Heart left ventricle (tissue), 16 donors: Measurements from ENCODE around the gene ZNF775. TPM values are rescaled to one million over a fixed set of nuclear protein-coding genes. Genes with fewer than 3 reads are reported as not detected.

Source experiments
- ATAC-seq, 4 donors: fragments of 200-7000 bp; cut with Tn5 transposase; one replicate each; pipeline ENCODE4 v1.9.1; 2020 to 2022; ENCODE audit warnings: moderate library complexity in 4 of 4, mild to moderate bottlenecking in 3 of 4, moderate number of reproducible peaks in 1 of 4
- DNase-seq, 5 donors: peaks; one replicate each; pipeline ENCODE4 v3.0.0-alpha.2; 2020
- H3K27ac ChIP-seq, 12 donors: fragments of 200-600 bp; sonication (generic) in 4 of 12; one replicate each; pipeline versions ENCODE4 v1.5.0 to v1.8.0; 2016 to 2022; ENCODE audit warnings: mild to moderate bottlenecking in 2 of 12
- H3K27me3 ChIP-seq, 9 donors: fragments of 200-600 bp; sonication (generic) in 2 of 9; one replicate each; pipeline versions ENCODE4 v1.5.1 to v1.8.0; 2016 to 2022; ENCODE audit warnings: mild to moderate bottlenecking in 3 of 9
- H3K36me3 ChIP-seq, 9 donors: fragments of 200-600 bp; sonication (generic) in 2 of 9; one replicate each; pipeline versions ENCODE4 v1.5.0 to v1.8.0; 2018 to 2022; ENCODE audit warnings: mild to moderate bottlenecking in 2 of 9
- H3K4me1 ChIP-seq, 12 donors: fragments of 200-600 bp; sonication (generic) in 4 of 12; one replicate each; pipeline versions ENCODE4 v1.5.0 to v1.8.0; 2016 to 2022; ENCODE audit warnings: mild to moderate bottlenecking in 3 of 12
- H3K4me3 ChIP-seq, 12 donors: fragments of 200-600 bp; sonication (generic) in 4 of 12; one replicate each; pipeline versions ENCODE4 v1.5.0 to v1.8.0; 2017 to 2022; ENCODE audit warnings: mild to moderate bottlenecking in 9 of 12, moderate library complexity in 4 of 12
- H3K9me3 ChIP-seq, 12 donors: fragments of 200-600 bp; sonication (generic) in 4 of 12; one replicate each; pipeline versions ENCODE4 v1.5.0 to v1.8.0; 2016 to 2022; ENCODE audit warnings: mild to moderate bottlenecking in 1 of 12
- CTCF ChIP-seq, 12 donors: fragments of 200-600 bp; sonication (generic) in 4 of 12; IDR thresholded peaks; one replicate each; pipeline versions ENCODE4 v1.5.0 to v1.8.0; 2018 to 2022; ENCODE audit warnings: antibody characterized with exemption in 12 of 12, mild to moderate bottlenecking in 5 of 12
- POLR2A ChIP-seq, 2 donors: fragments of 450-650 bp; IDR thresholded peaks; one replicate each; pipeline ENCODE4 v1.6.1; 2017; ENCODE audit warnings: antibody characterized with exemption in 2 of 2, mild to moderate bottlenecking in 2 of 2, moderate library complexity in 2 of 2
- WGBS, 4 donors: extraction: QIAGEN DNeasy Blood & Tissue Kit in 2 of 4; methylation state at CpG; one replicate each; pipeline versions ENCODE4 v1.1.5 to v1.1.7; 2013 to 2018; 5-methylcytosine and 5-hydroxymethylcytosine counted together
- intact Hi-C, 10 donors: fragments of 100-400 bp; cut with DNase I; formaldehyde crosslinking; loops; one replicate each; pipeline versions ENCODE4 v1.11.1 to v1.14.2; 2022
- polyA plus RNA-seq, 2 donors: library from polyadenylated mRNA; stranded (reverse); fragments of 200-250 nt; gene quantifications; one replicate each; pipeline ENCODE4 v1.2.3, GENCODE V29; 2013
- total RNA-seq, 9 donors: library from RNA; depleted of rRNA in 2 of 9; stranded (reverse); fragments of >200 nt in 2 of 9; fragmentation: NEBNext Ultra II Directional in 3 of 9; extraction: Animal tissue kit (Norgen Biotek cat#: 25700) in 3 of 9; gene quantifications; one replicate each; pipeline versions ENCODE4 v1.1.0 to v1.2.4, GENCODE V29; 2016 to 2023
- donor health status: ischemic (EF 13 %, LVEDD 7.1; RV severe dilation, severe dysfunction).
- donor health status: healthy with polysubstance abuse.
- donor health status: DM: no; HTN: yes; CAD: no.
- donor health status: DM: no; HTN: no; CAD: no.
- donor health status: ischemic (EF 25% LVEDD 6.9; RV normal size, moderate dysfunction).
- donor health status: ischemic (EF 25% LVEDD 5.7; RV mildly dilated, moderate dysfunction).
- donor health status: healthy.
- donor health status: DM: yes; HTN: yes; CAD: no.
- donor health status: ischemic (EF 35%, LVEDD 5.7; RV mildly dilated, moderate dysfunction).
- donor health status: nonischemic (EF 11% LVEDD 7.7; RV severe dilation, severe dysfunction).
- donor health status: DM: yes; HTN: yes; CAD: no.
- donor health status: PGD.
- donor health status: ischemic (EF 29% LVEDD 5.4; RV normal size, mild dysfunction).
- donor health status: nonischemic (EF 23%, LVEDD 6.1; RV moderate dilation, normal function).

Gene ZNF775
- total and polyA plus RNA-seq, 11 donors: 1.8 to 5.0 (median 3.3) TPM

- Histone ChIP-seq H3K27me3 (no peaks in the 10 kb centered on the region), H3K4me1 (peaks cover 0 to 22% (median 0%) of the 10 kb centered on the region in 12 donors), H3K9me3 (peaks cover 0 to 18% (median 6%) of the 10 kb centered on the region in 12 donors), H3K27ac (no peak overlapping the region), H3K4me3 (no peak overlapping the region), H3K36me3 (no peaks in the 10 kb centered on the region)
- DNase-seq: no peak
- intact Hi-C loops: loop anchor here in 1 of 10 donors (10.0 kb wide), 2 partner anchors 433 to 1073 kb away; partner anchors contain the start of gene RHEB
- ATAC-seq: no peak
- TF ChIP-seq CTCF (IDR thresholded peaks at IDR 0.05) (no peak), POLR2A (IDR thresholded peaks at IDR 0.05) (no peak)
Measured at GRCh38 chr7:150441524-150441923, 62.4 kb downstream of the ZNF775 start.

- Histone ChIP-seq H3K4me1 (peaks cover 0 to 27% (median 0%) of the 10 kb centered on the region in 12 donors), H3K36me3 (no peaks in the 10 kb centered on the region), H3K27me3 (no peaks in the 10 kb centered on the region), H3K27ac (no peak overlapping the region), H3K4me3 (no peak overlapping the region), H3K9me3 (peaks cover 0 to 18% (median 6%) of the 10 kb centered on the region in 12 donors)
- 91 to 96% (median 95%) methylated on average over 20 of the region's 20 CpGs for WGBS, 4 donors
- TF ChIP-seq POLR2A (IDR thresholded peaks at IDR 0.05) (no peak), CTCF (IDR thresholded peaks at IDR 0.05) (no peak)
- ATAC-seq (no peak), DNase-seq (no peak)
- intact Hi-C loops: loop anchor here in 1 of 10 donors (10.0 kb wide), 2 partner anchors 432 to 1072 kb away; partner anchors contain the start of gene RHEB
Measured at GRCh38 chr7:150442811-150443210, 63.7 kb downstream of the ZNF775 start.

GRCh38 chr7:150443793-150444540, 64.8 kb downstream of the ZNF775 start:
- H3K36me3 ChIP-seq: no peaks in the 10 kb centered on the region
- DNase-seq (no peak), ATAC-seq (no peak)
- H3K9me3 ChIP-seq: peaks cover 0 to 18% (median 6%) of the 10 kb centered on the region in 12 donors
- H3K4me3 ChIP-seq: no peak overlapping the region
- H3K4me1 ChIP-seq: peaks cover 0 to 34% (median 3%) of the 10 kb centered on the region in 12 donors
- TF ChIP-seq POLR2A (IDR thresholded peaks at IDR 0.05): no peak
- no peak overlapping the region for H3K27ac ChIP-seq
- intact Hi-C loops: loop anchor here in 1 of 10 donors (10.0 kb wide), 2 partner anchors 431 to 1071 kb away; partner anchors contain the start of gene RHEB
- H3K27me3 ChIP-seq: no peaks in the 10 kb centered on the region
- 81 to 87% (median 86%) methylated on average over 10 to 18 of the region's 18 CpGs for WGBS, 4 donors

- WGBS, 4 donors: 71 to 95% (median 84%) methylated on average over 7 of the region's 7 CpGs
- no peaks in the 10 kb centered on the region for H3K27me3 ChIP-seq
- no peak for ATAC-seq
Measured at GRCh38 chr7:150444674-150445365, 65.7 kb downstream of the ZNF775 start.

More at GRCh38 chr7:150444674-150445365, 65.7 kb downstream of the ZNF775 start:
- Histone ChIP-seq H3K27ac (no peak overlapping the region), H3K9me3 (peaks cover 0 to 18% (median 6%) of the 10 kb centered on the region in 12 donors), H3K4me1 (peaks cover 0 to 39% (median 11%) of the 10 kb centered on the region in 12 donors), H3K4me3 (no peak overlapping the region), H3K36me3 (no peaks in the 10 kb centered on the region)
- intact Hi-C loops: loop anchor here in 5 of 10 donors (5.0 to 10.0 kb wide), 6 partner anchors 117 to 1070 kb away; partner anchors contain the start of genes GIMAP5 (in 1 of the 5), GIMAP6 (in 1 of the 5) and RHEB (in 1 of the 5)
- no peak for DNase-seq
- TF ChIP-seq CTCF (IDR thresholded peaks at IDR 0.05) (no peak), POLR2A (IDR thresholded peaks at IDR 0.05) (no peak)
